Embryonic facial prominence (tissue), 1 donor: ENCODE data around the gene DISC1.

ENCODE experiments used
- DNase-seq: peaks from one replicate; pipeline ENCODE4 v3.0.0-alpha.2; 2016; ENCODE audit errors: extremely low spot score

Gene DISC1

DNA sequence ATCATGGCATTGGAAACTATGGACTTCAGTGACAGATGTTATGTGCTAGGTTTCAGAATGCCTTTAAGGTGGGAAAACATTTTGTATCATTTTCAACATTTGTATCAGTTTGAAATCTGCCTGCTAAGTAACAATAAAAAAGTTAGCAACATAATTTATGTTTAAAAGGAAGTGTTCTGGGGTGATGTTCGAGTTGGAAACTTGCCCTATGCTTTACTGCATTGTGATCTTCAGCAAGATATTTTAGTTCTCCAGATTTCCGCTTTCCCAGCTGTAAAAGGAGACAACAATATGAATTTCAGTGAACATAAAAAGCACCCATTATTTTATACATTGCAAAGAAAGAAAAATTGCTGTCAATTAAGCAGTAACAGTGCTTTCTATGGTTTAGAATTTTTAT, 187.4 kb downstream of the DISC1 start:
- no peak for DNase-seq

DNA sequence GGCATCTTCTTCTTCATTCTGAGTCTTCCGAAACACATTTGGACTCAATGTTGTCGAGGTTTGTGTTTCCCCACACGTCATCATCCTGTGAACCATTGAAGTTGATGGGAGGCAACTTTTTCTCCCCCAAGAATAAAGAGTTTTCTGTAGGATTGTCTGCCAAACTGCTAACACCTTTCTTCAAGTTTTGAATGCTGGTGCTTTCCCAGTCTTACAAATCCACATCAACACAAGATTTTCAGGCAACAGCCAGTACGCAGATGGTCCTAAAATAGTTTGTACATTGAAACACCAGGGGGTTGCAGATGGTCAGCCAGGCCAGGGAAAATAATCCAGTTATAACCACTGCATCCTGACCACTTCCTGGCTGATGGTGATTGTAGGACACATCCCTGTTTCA, 187.9 kb downstream of the DISC1 start:
- DNase-seq = no peak

DNA sequence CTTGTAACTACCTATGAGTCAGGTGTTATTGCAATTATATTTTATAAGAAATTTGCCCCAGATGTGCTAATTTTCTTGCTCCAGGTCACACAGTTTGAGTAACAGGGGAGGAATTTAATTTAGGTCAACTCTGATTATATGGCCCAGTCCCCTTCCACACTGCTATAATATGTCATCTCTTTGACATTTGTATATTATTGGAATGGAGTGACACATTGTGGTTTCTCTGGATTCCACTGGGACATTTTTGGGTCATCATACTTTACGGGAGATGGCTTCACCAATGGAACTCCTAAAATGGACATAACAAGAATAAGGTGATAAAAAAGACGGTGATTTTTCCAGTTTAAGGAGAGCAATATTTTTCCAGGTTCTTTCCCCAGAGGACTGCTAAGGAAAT, 191.2 kb downstream of the DISC1 start:
- DNase-seq = no peak

- no peak for DNase-seq
These were observed 191.7 kb downstream of the DISC1 start for GRCh38 chr1:231818337-231818736.

DNA sequence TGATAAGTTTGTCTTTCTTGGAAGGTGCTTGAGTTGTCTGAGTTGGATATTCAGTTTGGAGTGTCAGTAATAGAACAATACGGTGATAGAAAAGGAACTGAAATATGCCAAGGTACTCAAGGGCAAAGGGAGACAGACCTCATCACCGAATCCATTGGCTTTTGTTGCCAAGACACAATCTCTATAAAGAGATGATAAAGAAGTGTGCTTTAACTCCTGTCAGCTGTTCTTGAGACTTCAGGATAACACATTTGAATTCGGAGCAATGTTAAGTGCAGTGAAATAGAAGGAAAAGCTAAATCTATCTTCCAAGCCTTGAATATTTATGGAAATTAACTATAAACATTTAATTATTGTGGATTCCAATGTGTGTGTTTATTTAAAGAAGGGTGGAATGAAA, 194.7 kb downstream of the DISC1 start:
- DNase-seq = no peak

GRCh38 chr1:231822041-231822440, 195.5 kb downstream of the DISC1 start:
- no peak for DNase-seq

DNA sequence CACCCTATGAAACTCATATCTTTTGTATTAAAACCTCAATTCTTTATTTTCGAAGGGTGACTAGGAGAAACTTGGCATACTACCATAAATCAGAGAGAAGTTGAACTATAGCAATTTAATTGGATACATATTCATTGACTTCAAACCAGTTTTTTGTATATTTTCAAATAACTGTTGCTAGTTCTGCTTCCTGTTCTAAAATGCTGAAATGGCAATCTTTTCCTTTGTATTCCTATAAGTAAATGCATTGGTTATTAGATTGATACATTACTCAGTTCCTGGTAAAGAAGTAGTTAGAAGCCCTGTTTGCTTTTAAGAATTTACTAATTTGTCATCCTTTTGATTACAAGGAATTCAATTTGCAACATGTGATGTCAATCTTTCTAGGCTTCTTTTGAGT, 200.0 kb downstream of the DISC1 start:
- DNase-seq = no peak

- DNase-seq = no peak
These were observed 200.9 kb downstream of the DISC1 start for GRCh38 chr1:231827337-231828105.

DNA sequence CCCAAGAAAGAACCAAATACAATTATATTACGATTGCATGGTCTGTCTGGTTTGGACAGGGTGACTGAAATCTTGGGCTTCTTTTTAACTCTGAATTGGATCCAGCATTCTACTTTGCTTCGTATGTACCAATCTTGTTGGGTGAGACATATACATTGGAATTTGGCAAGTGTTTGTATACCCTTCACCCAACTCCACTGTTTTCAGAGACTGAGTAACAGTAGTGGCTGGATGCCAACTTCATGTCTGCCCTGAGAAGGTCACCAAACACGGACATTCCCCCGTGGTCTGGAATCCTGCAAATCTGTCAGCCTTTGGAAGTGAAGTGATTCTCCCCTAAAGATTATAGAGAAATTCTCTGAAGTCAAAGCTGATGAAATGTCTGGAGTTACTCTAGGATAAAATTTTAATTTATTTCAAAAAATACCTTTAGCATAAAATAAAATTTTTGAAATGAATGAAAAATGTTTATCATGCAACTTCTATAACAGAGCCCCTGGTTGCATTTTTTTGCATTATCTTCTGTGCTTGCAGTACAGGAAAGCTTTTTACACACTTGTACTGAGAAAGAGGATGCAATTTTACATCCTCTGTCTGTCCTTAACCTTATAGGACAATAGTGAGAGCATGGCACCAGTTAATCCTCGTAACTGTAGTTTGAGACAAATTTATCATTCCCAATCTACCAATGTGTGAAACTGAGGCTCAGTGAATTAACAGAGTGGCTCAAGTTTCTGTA, 201.8 kb downstream of the DISC1 start:
- no peak for DNase-seq

DNA sequence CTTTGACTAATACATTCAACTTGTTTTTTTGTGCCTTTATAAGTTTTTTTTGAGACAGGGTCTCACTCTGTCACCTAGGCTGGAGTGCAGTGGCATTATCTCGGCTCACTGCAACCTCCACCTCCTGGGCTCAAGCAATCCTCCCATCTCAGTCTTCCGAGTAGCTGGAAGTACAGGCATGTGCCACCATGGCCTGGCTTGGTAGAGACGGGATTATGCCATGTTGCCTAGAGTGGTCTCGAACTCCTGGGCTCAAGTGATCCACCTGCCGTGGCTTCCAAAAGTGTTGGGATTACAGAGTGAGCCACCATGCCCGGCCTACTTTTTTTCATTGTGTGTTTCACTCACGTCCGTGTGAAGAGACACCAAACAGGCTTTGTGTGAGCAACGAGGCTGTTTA, 202.7 kb downstream of the DISC1 start:
- no peak for DNase-seq

GRCh38 chr1:231836227-231836893, 209.8 kb downstream of the DISC1 start:
- DNase-seq = no peak

GRCh38 chr1:231838521-231838920, 211.9 kb downstream of the DISC1 start:
- DNase-seq = no peak

GRCh38 chr1:231839999-231840398, 213.4 kb downstream of the DISC1 start:
- no peak for DNase-seq

DNA sequence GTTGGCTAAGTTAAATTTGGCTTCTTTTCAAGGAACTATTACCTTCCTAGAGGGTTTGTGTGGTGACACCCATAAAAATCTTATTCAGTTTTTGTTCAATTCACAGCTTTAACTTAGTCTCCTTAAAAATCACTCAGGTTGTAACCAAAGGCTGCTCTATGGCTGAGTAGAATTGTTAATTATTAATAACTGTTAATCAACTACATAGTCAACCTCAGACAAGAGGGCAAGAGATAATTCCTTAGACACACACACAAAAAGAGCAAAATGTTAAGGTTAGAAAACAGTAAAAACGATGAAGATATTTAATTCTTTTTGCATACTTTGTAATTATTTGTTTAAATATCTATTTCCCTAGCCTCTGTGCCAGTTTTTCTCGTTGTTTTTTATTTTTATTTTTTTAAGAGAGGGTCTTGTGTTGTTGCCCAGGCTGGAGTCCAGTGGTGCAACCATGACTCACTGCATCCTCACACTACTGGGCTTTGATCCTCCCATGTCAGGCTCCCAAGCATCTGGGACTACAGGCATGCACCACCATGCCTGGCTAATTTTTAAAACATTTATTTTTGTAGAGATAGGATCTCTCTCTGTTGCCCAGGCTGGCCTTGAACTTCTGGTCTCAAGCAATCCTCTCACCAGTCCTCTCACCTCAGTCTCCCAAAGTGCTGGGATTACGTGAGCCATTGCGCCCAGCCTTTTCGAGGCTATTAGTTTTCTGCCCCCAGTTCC, 215.2 kb downstream of the DISC1 start:
- DNase-seq = no peak

- no peak for DNase-seq
These were observed 215.9 kb downstream of the DISC1 start for GRCh38 chr1:231842441-231842840.

GRCh38 chr1:231844986-231845502, 218.5 kb downstream of the DISC1 start:
- DNase-seq = no peak

GRCh38 chr1:231847612-231848397, 221.2 kb downstream of the DISC1 start:
- DNase-seq = no peak

DNA sequence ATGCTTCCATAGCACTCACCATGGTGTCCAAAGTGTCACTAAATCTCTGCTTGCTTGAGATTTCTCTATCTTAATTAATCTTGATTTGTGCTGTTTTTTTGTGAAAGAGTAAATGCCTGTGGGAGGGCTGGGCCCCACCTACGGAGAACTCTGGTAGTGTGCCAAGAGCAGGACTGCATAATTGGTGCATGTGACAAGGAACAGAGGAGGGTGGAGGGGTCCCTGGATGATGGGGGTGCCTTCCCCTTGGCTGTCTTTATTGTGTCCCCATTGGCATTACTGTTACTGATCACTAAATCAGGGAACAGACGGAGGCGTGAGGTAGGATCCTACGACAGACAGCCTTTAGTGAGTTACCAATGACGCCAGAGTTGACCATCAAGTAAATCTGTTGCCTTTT, 223.4 kb downstream of the DISC1 start:
- DNase-seq = no peak

GRCh38 chr1:231850786-231851185, 224.2 kb downstream of the DISC1 start:
- no peak for DNase-seq

DNA sequence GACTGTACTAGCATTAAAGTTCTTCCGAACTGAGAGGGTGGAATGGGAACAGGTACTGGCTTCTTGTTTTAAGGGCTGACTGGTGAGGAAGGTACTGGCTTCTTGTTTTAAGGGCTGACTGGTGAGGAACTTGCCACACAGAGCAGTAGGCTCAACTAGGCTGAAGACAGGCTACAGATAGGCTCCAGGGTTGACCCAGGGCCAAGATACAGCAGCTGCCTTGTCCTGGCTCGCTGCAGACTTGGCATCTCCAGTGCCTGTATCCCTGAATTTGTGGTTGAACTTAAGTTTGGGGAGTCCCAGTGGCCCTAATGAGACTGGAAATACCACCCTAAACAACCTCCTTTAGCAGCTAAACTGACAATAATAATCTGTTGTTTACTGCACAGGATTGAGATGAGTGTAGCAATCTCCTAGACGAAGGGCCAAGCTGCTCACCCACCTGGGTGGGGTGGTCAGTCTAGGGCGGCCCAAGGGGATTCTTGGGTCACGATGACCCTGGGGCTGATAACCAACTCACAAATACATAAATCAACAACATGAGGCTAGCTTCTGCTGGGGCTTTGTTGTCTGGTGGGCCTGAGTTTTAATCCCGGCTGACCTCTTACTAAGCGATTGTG, 227.1 kb downstream of the DISC1 start:
- DNase-seq = no peak

- no peak for DNase-seq
These were observed 228.8 kb downstream of the DISC1 start for GRCh38 chr1:231855361-231855760.
